COLO668 (cell line): ENCODE data around the gene SLU7.
A peak's percentile ranks its signal among the peaks of the same experiment; 100 is the strongest.

Experiments used
- DNase-seq: peaks from one replicate; lab custom pipeline; 2025; ENCODE audit not compliant: unreplicated experiment; lab: John Stamatoyannopoulos, UW

Gene SLU7

GRCh38 chr5:160369990-160370712, 48.7 kb downstream of the SLU7 start, which contains the start of gene C1QTNF2:
Gene C1QTNF2, minus strand, starts transcription at chr5:160370626. Its CDS starts 15,615 bp downstream, at chr5:160355011.
- DNase-seq = peak; percentile 12

- no peak for DNase-seq
These were observed 51.0 kb downstream of the SLU7 start for GRCh38 chr5:160367885-160368284.

GRCh38 chr5:160367261-160367660, 51.6 kb downstream of the SLU7 start:
- DNase-seq = no peak

GRCh38 chr5:160366230-160366629, 52.7 kb downstream of the SLU7 start:
- DNase-seq = no peak

DNA sequence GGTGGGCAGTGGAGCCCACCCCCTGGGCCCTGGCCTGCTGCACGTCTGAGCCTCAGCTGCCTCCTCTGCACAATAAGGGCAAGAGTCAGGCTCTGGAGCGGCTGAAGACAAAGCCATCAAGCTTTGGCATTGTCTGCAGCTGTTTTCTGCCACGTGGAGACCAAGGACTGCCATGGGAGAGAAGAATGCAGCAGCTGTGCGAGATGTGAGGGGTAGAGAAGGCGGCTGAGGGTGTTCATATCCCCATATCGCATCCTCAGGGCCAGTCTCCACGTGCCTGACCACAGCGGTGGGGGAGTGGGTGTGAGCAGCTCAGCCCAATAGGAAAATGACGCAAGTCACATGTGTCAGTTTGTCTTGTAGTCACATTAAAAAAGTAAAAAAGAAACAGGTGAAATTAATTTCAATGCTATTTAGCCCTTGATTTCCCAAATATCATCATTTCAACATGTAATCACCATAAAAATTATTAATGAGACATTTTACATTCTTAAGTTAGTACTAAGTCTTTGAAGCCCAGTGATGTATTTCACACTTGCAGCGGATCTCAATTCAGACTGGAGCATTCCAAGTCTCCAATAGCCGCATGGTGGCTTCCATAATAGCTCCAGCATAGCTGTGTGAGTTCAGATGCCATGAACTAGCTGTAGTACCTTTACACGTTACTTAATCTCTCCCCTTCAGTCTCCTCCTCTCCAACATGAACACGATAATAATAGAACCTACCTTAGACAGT, 55.1 kb downstream of the SLU7 start:
- DNase-seq = no peak

- no peak for DNase-seq
These were observed 55.7 kb downstream of the SLU7 start for GRCh38 chr5:160363211-160363610.

- no peak for DNase-seq
These were observed 57.2 kb downstream of the SLU7 start for GRCh38 chr5:160361624-160362228.

- no peak for DNase-seq
These were observed 58.6 kb downstream of the SLU7 start for GRCh38 chr5:160360310-160360709.

- DNase-seq = no peak
These were observed 59.1 kb downstream of the SLU7 start for GRCh38 chr5:160359816-160360215.

GRCh38 chr5:160359242-160359641, 59.6 kb downstream of the SLU7 start:
- no peak for DNase-seq

DNA sequence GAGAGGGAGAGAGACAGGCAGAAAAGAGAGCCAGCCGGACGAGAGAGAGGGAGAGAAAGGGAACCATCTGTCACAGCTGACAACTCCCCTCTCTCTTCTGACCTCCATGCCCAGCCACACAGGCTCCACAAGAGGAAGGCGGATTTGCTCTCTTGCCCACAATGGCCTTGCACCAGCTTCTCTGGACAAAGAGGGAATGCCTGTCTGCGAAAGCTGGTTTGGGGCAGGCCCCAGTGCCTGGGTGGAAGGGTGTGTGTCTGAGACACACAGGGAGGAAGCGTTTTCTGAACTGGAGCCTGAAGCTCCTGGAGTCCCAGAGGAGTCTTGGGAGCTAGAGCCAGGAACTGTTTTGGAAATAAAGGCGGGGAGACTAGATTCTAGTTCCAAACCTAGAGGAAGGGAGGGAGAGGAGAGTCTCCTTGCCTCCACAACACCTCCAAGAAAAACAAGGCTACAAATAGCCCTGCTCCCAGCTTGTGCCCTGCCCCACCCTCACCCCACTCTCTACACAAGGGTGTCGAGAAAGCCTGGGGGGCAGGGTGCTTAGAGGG, 60.9 kb downstream of the SLU7 start:
- no peak for DNase-seq

- no peak for DNase-seq
These were observed 61.5 kb downstream of the SLU7 start for GRCh38 chr5:160357394-160357793.

- no peak for DNase-seq
These were observed 62.1 kb downstream of the SLU7 start for GRCh38 chr5:160356550-160357347.

- no peak for DNase-seq
These were observed 64.2 kb downstream of the SLU7 start for GRCh38 chr5:160354666-160355065.

- DNase-seq = no peak
These were observed 65.5 kb downstream of the SLU7 start for GRCh38 chr5:160353379-160353778.

- no peak for DNase-seq
These were observed 66.6 kb downstream of the SLU7 start for GRCh38 chr5:160352308-160352707.
